ENCODE results near the gene INPP4A. TPM values are rescaled to one million over a fixed set of nuclear protein-coding genes. Genes with fewer than 3 reads are reported as not detected.

INPP4A gene
- total RNA-seq, 2 experiments from 2014 or later = 140 to 165 TPM

GRCh38 chr2:98551316-98551715 lies 106.7 kb downstream of the INPP4A start:
- peak overlapping the region; percentile 5 for H3K4me3 Mint-ChIP-seq
- ChIA-PET CTCF (interaction anchor here (1.3 to 1.9 kb wide), 2 partner anchors 17 to 58 kb away, joined by 3 to 4 read pairs; no protein-coding TSS in a partner anchor), POLR2A (no interaction called here)
- DNase-seq = peak; percentile 47
- no peaks in the 10 kb centered on the region for H3K27me3 Mint-ChIP-seq
- H3K4me1 Mint-ChIP-seq = peaks cover 83% of the 10 kb centered on the region
- peaks cover 80% of the 10 kb centered on the region for H3K36me3 Mint-ChIP-seq (ENCODE audit: low read depth)
- peak overlapping the region; percentile 74 for H3K27ac Mint-ChIP-seq
- no peaks in the 10 kb centered on the region for H3K9me3 Mint-ChIP-seq

GRCh38 chr2:98552499-98553179 lies 108.0 kb downstream of the INPP4A start:
- no peaks in the 10 kb centered on the region for H3K9me3 Mint-ChIP-seq
- POLR2A ChIA-PET = no interaction called here
- H3K27me3 Mint-ChIP-seq = no peaks in the 10 kb centered on the region
- H3K27ac Mint-ChIP-seq = peak overlapping the region; percentile 48
- CTCF ChIA-PET = interaction anchor here (0.8 to 1.9 kb wide), 3 partner anchors 16 to 167 kb away, joined by 3 to 4 read pairs (median 4); no protein-coding TSS in a partner anchor
- peaks cover 76% of the 10 kb centered on the region for H3K36me3 Mint-ChIP-seq (ENCODE audit: low read depth)
- H3K4me1 Mint-ChIP-seq = peaks cover 81% of the 10 kb centered on the region
- no peak overlapping the region for H3K4me3 Mint-ChIP-seq
- DNase-seq = no peak

GRCh38 chr2:98554116-98554861 lies 109.6 kb downstream of the INPP4A start:
- Mint-ChIP-seq H3K4me1 (peaks cover 84% of the 10 kb centered on the region), H3K27me3 (no peaks in the 10 kb centered on the region), H3K27ac (peak overlapping the region; percentile 61), H3K9me3 (no peaks in the 10 kb centered on the region), H3K36me3 (ENCODE audit: low read depth) (peaks cover 82% of the 10 kb centered on the region), H3K4me3 (no peak overlapping the region)
- ChIA-PET POLR2A (no interaction called here), CTCF (interaction anchor here (1.0 to 2.0 kb wide), 2 partner anchors 11 to 22 kb away, joined by 3 to 5 read pairs; no protein-coding TSS in a partner anchor)
- no peak for DNase-seq

- Mint-ChIP-seq H3K36me3 (ENCODE audit: low read depth) (peaks cover 90% of the 10 kb centered on the region), H3K4me1 (peaks cover 85% of the 10 kb centered on the region), H3K27ac (no peak overlapping the region), H3K9me3 (no peaks in the 10 kb centered on the region), H3K4me3 (no peak overlapping the region), H3K27me3 (no peaks in the 10 kb centered on the region)
- POLR2A ChIA-PET = no interaction called here
- DNase-seq = no peak
- CTCF ChIA-PET = interaction anchor here (1.4 kb wide), 1 partner anchor 18 kb away, joined by 3 read pairs; no protein-coding TSS in a partner anchor
Measured at GRCh38 chr2:98555696-98556095, 111.0 kb downstream of the INPP4A start.

GRCh38 chr2:98556344-98557033 lies 111.8 kb downstream of the INPP4A start:
- Mint-ChIP-seq H3K4me3 (no peak overlapping the region), H3K9me3 (no peaks in the 10 kb centered on the region), H3K27me3 (no peaks in the 10 kb centered on the region), H3K36me3 (ENCODE audit: low read depth) (peaks cover 92% of the 10 kb centered on the region), H3K27ac (peak overlapping the region; percentile 61), H3K4me1 (peaks cover 81% of the 10 kb centered on the region)
- CTCF ChIA-PET = interaction anchor here (0.6 to 1.4 kb wide), 4 partner anchors 13 to 144 kb away, joined by 3 to 5 read pairs (median 4); no protein-coding TSS in a partner anchor
- DNase-seq = no peak
- POLR2A ChIA-PET = no interaction called here

GRCh38 chr2:98558852-98559530 lies 114.3 kb downstream of the INPP4A start:
- Mint-ChIP-seq H3K4me3 (no peak overlapping the region), H3K27ac (peak overlapping the region; percentile 80), H3K4me1 (peaks cover 76% of the 10 kb centered on the region), H3K9me3 (no peaks in the 10 kb centered on the region), H3K27me3 (no peaks in the 10 kb centered on the region), H3K36me3 (ENCODE audit: low read depth) (peaks cover 77% of the 10 kb centered on the region)
- POLR2A ChIA-PET = no interaction called here
- CTCF ChIA-PET = interaction anchor here (1.2 to 1.8 kb wide), 2 partner anchors 17 kb away, joined by 3 to 4 read pairs; no protein-coding TSS in a partner anchor
- no peak for DNase-seq

- Mint-ChIP-seq H3K9me3 (no peaks in the 10 kb centered on the region), H3K4me1 (peaks cover 77% of the 10 kb centered on the region), H3K36me3 (ENCODE audit: low read depth) (peaks cover 72% of the 10 kb centered on the region), H3K4me3 (no peak overlapping the region), H3K27me3 (no peaks in the 10 kb centered on the region), H3K27ac (peak overlapping the region; percentile 80)
- no peak for DNase-seq
- ChIA-PET POLR2A (no interaction called here), CTCF (interaction anchor here (1.2 to 1.8 kb wide), 3 partner anchors 16 to 18 kb away, joined by 3 to 4 read pairs (median 3); no protein-coding TSS in a partner anchor)
Measured at GRCh38 chr2:98559581-98559980, 114.9 kb downstream of the INPP4A start.

GRCh38 chr2:98560256-98560771 lies 115.7 kb downstream of the INPP4A start:
- ChIA-PET POLR2A (no interaction called here), CTCF (interaction anchor here (0.7 to 1.5 kb wide), 2 partner anchors 10 to 18 kb away, joined by 3 to 4 read pairs; no protein-coding TSS in a partner anchor)
- Mint-ChIP-seq H3K9me3 (no peaks in the 10 kb centered on the region), H3K4me1 (peaks cover 73% of the 10 kb centered on the region), H3K36me3 (ENCODE audit: low read depth) (peaks cover 69% of the 10 kb centered on the region), H3K27me3 (no peaks in the 10 kb centered on the region), H3K4me3 (no peak overlapping the region), H3K27ac (peak overlapping the region; percentile 80)
- DNase-seq = no peak

- Mint-ChIP-seq H3K27ac (no peak overlapping the region), H3K27me3 (no peaks in the 10 kb centered on the region), H3K36me3 (ENCODE audit: low read depth) (peaks cover 69% of the 10 kb centered on the region), H3K4me3 (no peak overlapping the region), H3K9me3 (no peaks in the 10 kb centered on the region), H3K4me1 (peaks cover 69% of the 10 kb centered on the region)
- POLR2A ChIA-PET = no interaction called here
- CTCF ChIA-PET = interaction anchor here (0.8 to 1.5 kb wide), 2 partner anchors 12 to 19 kb away, joined by 3 read pairs; no protein-coding TSS in a partner anchor
- DNase-seq = no peak
Measured at GRCh38 chr2:98561018-98561417, 116.4 kb downstream of the INPP4A start.

- H3K27me3 Mint-ChIP-seq = no peaks in the 10 kb centered on the region
- H3K27ac Mint-ChIP-seq = no peak overlapping the region
- POLR2A ChIA-PET = no interaction called here
- CTCF ChIA-PET = interaction anchor here (0.8 to 1.7 kb wide), 3 partner anchors 9 to 13 kb away, joined by 3 to 5 read pairs (median 3); no protein-coding TSS in a partner anchor
- DNase-seq = no peak
- peaks cover 71% of the 10 kb centered on the region for H3K36me3 Mint-ChIP-seq (ENCODE audit: low read depth)
- no peaks in the 10 kb centered on the region for H3K9me3 Mint-ChIP-seq
- H3K4me3 Mint-ChIP-seq = no peak overlapping the region
- H3K4me1 Mint-ChIP-seq = peaks cover 60% of the 10 kb centered on the region
Measured at GRCh38 chr2:98561902-98562695, 117.4 kb downstream of the INPP4A start.

GRCh38 chr2:98563394-98563793 lies 118.7 kb downstream of the INPP4A start:
- Mint-ChIP-seq H3K36me3 (ENCODE audit: low read depth) (peaks cover 65% of the 10 kb centered on the region), H3K9me3 (no peaks in the 10 kb centered on the region), H3K27me3 (no peaks in the 10 kb centered on the region), H3K27ac (peak overlapping the region; percentile 75), H3K4me3 (no peak overlapping the region), H3K4me1 (peaks cover 47% of the 10 kb centered on the region)
- CTCF ChIA-PET = interaction anchor here (0.7 to 1.7 kb wide), 2 partner anchors 8 to 100 kb away, joined by 3 read pairs; no protein-coding TSS in a partner anchor
- POLR2A ChIA-PET = no interaction called here
- DNase-seq = no peak
